Natural killer cell (primary cell): ENCODE results near the gene DUSP22. TPM values are rescaled to one million over a fixed set of nuclear protein-coding genes. Genes with fewer than 3 reads are reported as not detected.

Source experiments
- ATAC-seq, 3 donors: fragments of 150-1000 bp in 2 of 3; fragments of 200-7000 bp in 1 of 3; cut with Tn5 transposase; 1 replicate in 1 of 3; 2 replicates in 2 of 3; pipeline ENCODE4 v1.10.0; 2021; ENCODE audit warnings: mild to moderate bottlenecking in 2 of 3, moderate library complexity in 2 of 3
- DNase-seq, 2 donors: peaks; one replicate each; pipeline versions ENCODE4 v3.0.0 to v3.0.0-alpha.2; 2013 to 2021; ENCODE audit warnings: mixed read lengths in 1 of 2
- H3K27ac ChIP-seq: one replicate; pipeline ENCODE4 v1.5.1; 2013; ENCODE audit warnings: mild to moderate bottlenecking, low read length
- H3K27me3 ChIP-seq: one replicate; pipeline ENCODE4 v1.6.1; 2013; ENCODE audit warnings: low read length; ENCODE audit not compliant: control insufficient read depth, insufficient read depth
- H3K36me3 ChIP-seq: one replicate; pipeline ENCODE4 v1.6.1; 2013; ENCODE audit warnings: low read length; ENCODE audit not compliant: control insufficient read depth, insufficient read depth
- H3K4me1 ChIP-seq: one replicate; pipeline ENCODE4 v1.6.1; 2013; ENCODE audit warnings: low read length; ENCODE audit not compliant: control insufficient read depth, insufficient read depth
- H3K4me3 ChIP-seq: one replicate; pipeline ENCODE4 v1.5.1; 2013; ENCODE audit warnings: low read length
- H3K9me3 ChIP-seq: one replicate; pipeline ENCODE4 v1.6.1; 2013; ENCODE audit warnings: low read length; ENCODE audit not compliant: control insufficient read depth, insufficient read depth
- H3K27ac Mint-ChIP-seq, 2 donors: one replicate each; pipeline ENCODE4 v1.8.0; 2022; ENCODE audit warnings: mild to moderate bottlenecking in 2 of 2, mixed read lengths in 2 of 2, moderate library complexity in 1 of 2
- H3K27me3 Mint-ChIP-seq, 2 donors: one replicate each; pipeline ENCODE4 v1.8.0; 2022; ENCODE audit warnings: low read depth in 2 of 2, mixed read lengths in 2 of 2
- H3K36me3 Mint-ChIP-seq: one replicate; pipeline ENCODE4 v1.8.0; 2022; ENCODE audit warnings: mixed read lengths
- H3K4me1 Mint-ChIP-seq, 2 donors: one replicate each; pipeline ENCODE4 v1.8.0; 2022; ENCODE audit warnings: mixed read lengths in 2 of 2
- H3K4me3 Mint-ChIP-seq: one replicate; pipeline ENCODE4 v1.8.0; 2022; ENCODE audit warnings: mild to moderate bottlenecking, moderate library complexity, mixed read lengths
- H3K9me3 Mint-ChIP-seq, 2 donors: one replicate each; pipeline ENCODE4 v1.8.0; 2022; ENCODE audit warnings: mixed read lengths in 2 of 2
- CTCF ChIP-seq: fragments of 200-600 bp; IDR thresholded peaks from one replicate; pipeline ENCODE4 v1.8.0; 2022; ENCODE audit warnings: antibody characterized with exemption
- WGBS: methylation state at CpG from one replicate; pipeline ENCODE4 v1.1.7; 2013; ENCODE audit warnings: missing lambda C conversion rate; ENCODE audit not compliant: insufficient coverage; 5-methylcytosine and 5-hydroxymethylcytosine counted together
- intact Hi-C: fragments of 100-400 bp; cut with micrococcal nuclease; formaldehyde crosslinking; loops from one replicate; pipeline ENCODE4 v1.14.2; 2022
- total RNA-seq, 4 donors: library from RNA; stranded (reverse); fragments of 120-200 nt in 1 of 4; gene quantifications; one replicate each; pipeline versions ENCODE4 v1.2.3 to v1.2.4, GENCODE V29; 2013 to 2022

The DUSP22 gene
- total RNA-seq, 3 donors from 2014 or later (not counting 1 experiment from before 2014, with no cell fraction given) = 50.4 to 61.5 (median 56.6) TPM

DNA sequence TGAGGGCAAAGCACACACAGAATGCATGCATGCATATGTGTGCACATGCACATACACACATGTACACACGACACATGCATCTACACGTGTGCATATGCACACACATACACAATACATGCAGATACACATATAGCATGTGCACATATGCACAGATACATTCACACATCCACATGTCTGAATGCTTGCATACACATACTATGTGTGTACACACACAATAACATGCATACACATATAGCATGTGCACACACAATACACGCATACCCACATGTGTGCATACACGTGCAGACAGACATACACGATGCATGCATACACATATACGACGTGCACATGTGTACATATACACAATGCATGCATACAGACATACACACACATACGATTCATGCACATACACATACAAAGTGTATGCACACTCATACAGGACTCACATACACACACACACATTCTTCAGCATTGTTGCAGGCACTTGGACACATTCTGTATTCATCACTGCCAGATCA, 75.1 kb downstream of the DUSP22 start:
- Mint-ChIP-seq H3K4me1 (peaks cover 0 to 6% of the 10 kb centered on the region in 2 donors), H3K36me3 (no peaks in the 10 kb centered on the region), H3K27ac (no peak overlapping the region), H3K9me3 (peaks cover 0 to 4% of the 10 kb centered on the region in 2 donors), H3K4me3 (no peak overlapping the region), H3K27me3 (peaks cover 7 to 10% of the 10 kb centered on the region in 2 donors)
- Histone ChIP-seq H3K27me3 (no peaks in the 10 kb centered on the region), H3K4me3 (no peak overlapping the region), H3K27ac (no peak overlapping the region), H3K9me3 (peaks cover 19% of the 10 kb centered on the region), H3K4me1 (peaks cover 3% of the 10 kb centered on the region), H3K36me3 (no peaks in the 10 kb centered on the region)
- no peak for DNase-seq
- 87% methylated on average over 8 of the region's 8 CpGs for whole genome bisulfite sequencing
- intact Hi-C loops = no loop called here
- no peak for TF ChIP-seq CTCF
- ATAC-seq = peak in 1 of 3 donors; percentile 42

GRCh38 chr6:367891-368630, 75.8 kb downstream of the DUSP22 start:
- peaks cover 13% of the 10 kb centered on the region for H3K9me3 ChIP-seq
- peaks cover 5 to 13% of the 10 kb centered on the region in 2 donors for H3K4me1 Mint-ChIP-seq

DNA sequence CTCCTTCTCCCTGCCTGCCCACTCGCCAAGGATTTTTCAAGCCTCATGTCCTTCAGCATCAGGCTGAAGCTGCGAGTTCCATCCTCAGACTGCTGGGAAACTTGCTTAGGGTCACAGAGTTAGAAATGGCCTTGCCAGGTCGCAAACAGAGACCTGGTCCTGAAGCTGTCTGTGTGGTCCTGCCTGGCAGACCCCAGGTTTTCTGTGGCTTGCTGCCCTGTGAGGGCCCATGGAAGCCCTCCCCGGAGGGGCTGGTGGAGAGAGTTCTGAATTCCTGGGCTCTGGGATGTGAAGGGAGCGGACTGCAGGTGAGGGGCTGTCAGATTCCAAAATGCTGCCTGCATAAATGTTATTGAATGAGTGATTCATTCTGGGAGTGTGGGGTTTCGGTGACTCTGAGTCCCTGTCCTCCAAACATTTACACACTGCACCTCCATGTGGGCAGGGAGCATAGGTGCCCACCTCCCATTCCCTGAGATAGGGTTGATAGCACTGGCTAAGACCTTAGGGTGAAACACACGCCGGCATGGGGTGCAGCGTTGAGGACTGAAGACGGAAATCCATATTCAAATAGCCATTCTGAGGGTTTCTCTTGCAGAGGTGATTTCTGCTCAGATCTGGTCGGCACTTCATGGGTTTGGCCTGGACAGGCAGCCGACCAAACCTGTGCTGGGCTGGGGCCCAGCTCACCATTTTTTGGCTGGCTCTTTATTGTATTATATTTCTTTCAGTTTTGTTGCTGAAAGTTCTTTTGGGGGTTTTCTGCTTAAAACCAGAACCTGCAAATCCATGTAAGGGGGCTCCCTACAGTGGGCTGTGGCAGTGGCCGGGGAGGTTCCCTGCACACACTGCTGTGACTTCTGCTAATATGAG, 77.5 kb downstream of the DUSP22 start:
- no peaks in the 10 kb centered on the region for H3K27me3 ChIP-seq
- no peak for DNase-seq
- Mint-ChIP-seq H3K4me3 (no peak overlapping the region), H3K27me3 (peaks cover 14 to 20% of the 10 kb centered on the region in 2 donors), H3K9me3 (peaks cover 0 to 4% of the 10 kb centered on the region in 2 donors), H3K27ac (no peak overlapping the region), H3K4me1 (peaks cover 5 to 13% of the 10 kb centered on the region in 2 donors), H3K36me3 (no peaks in the 10 kb centered on the region)
- intact Hi-C loops = no loop called here
- peak in 1 of 3 donors; percentile 16 for ATAC-seq
- TF ChIP-seq CTCF = no peak
- 87% methylated on average over 12 of the region's 13 CpGs for WGBS
- H3K36me3 ChIP-seq = no peaks in the 10 kb centered on the region
- no peak overlapping the region for H3K27ac ChIP-seq
- no peak overlapping the region for H3K4me3 ChIP-seq
- peaks cover 12% of the 10 kb centered on the region for H3K4me1 ChIP-seq
- H3K9me3 ChIP-seq = peaks cover 7% of the 10 kb centered on the region

More at GRCh38 chr6:367891-368630, 75.8 kb downstream of the DUSP22 start:
- ATAC-seq = no peak
- no peaks in the 10 kb centered on the region for H3K36me3 ChIP-seq
- no peak for TF ChIP-seq CTCF
- H3K27ac ChIP-seq = no peak overlapping the region
- peaks cover 10% of the 10 kb centered on the region for H3K4me1 ChIP-seq
- Mint-ChIP-seq H3K4me3 (no peak overlapping the region), H3K27ac (no peak overlapping the region), H3K36me3 (no peaks in the 10 kb centered on the region), H3K9me3 (peaks cover 0 to 4% of the 10 kb centered on the region in 2 donors), H3K27me3 (peaks cover 10 to 11% of the 10 kb centered on the region in 2 donors)
- H3K4me3 ChIP-seq = no peak overlapping the region
- DNase-seq = no peak
- intact Hi-C loops = no loop called here
- no peaks in the 10 kb centered on the region for H3K27me3 ChIP-seq
- WGBS = 86% methylated on average over 17 of the region's 17 CpGs
